ENCODE measurements around the gene NR2F1.
A peak's percentile ranks its signal among the peaks of the same experiment; 100 is the strongest.

NR2F1 gene

DNA sequence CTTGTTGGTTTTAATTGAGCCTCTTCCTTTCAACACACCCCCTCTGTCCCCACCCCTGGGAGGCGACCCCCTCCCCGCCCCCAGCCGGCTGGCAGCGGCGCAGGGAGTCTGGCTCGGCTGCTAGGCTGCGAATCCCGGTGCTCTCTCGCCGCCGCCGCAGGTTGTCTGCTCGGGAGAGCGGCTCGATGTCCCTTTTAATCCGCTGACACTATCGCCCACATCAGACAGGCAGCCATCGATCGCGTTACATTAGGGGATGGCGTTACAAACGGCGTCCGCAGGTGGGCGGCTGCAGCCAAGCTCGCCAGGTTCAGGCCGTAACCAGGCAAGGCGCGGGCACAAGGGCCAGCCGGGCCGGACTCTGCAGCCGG, 3.3 kb upstream of the NR2F1 start:
- peak overlapping the region; percentile 97 for H3K27ac ChIP-seq (ENCODE audit: extremely low read depth, low read depth, low read length)
- peak overlapping the region; percentile 78 for H3K4me3 ChIP-seq (ENCODE audit: low read depth, low read length)
- TF ChIP-seq EGR2 (tag by site-specific recombination; IDR thresholded peaks at IDR 0.05; ENCODE audit: low read depth) (peak; percentile 68), RBAK (tag by site-specific recombination; IDR thresholded peaks at IDR 0.05) (no peak), SCRT2 (tag by site-specific recombination; IDR thresholded peaks at IDR 0.05) (peak; percentile 49; the same call in 1 of the 2 replicates), ZNF610 (tag by site-specific recombination; IDR thresholded peaks at IDR 0.05; ENCODE audit: borderline replicate concordance) (peak; percentile 42; the same call in 1 of the 2 replicates), ZNF280C (tag by site-specific recombination; IDR thresholded peaks at IDR 0.05) (no peak), ZBTB7A (tag by site-specific recombination; IDR thresholded peaks at IDR 0.05; ENCODE audit: low read depth) (0 out of 2 replicates have a peak, but pooled peaks have one; percentile 32), ZNF274 (IDR thresholded peaks at IDR 0.05; ENCODE audit: low read length) (no peak), ZNF274 (tag by site-specific recombination; IDR thresholded peaks at IDR 0.05; ENCODE audit: borderline replicate concordance) (no peak), ZIC2 (tag by site-specific recombination; IDR thresholded peaks at IDR 0.05) (peak; percentile 31; the same call in 1 of the 2 replicates), FEZF1 (tag by site-specific recombination; IDR thresholded peaks at IDR 0.05) (0 out of 2 replicates have a peak, but pooled peaks have one; percentile 6), ZNF692 (tag by site-specific recombination; IDR thresholded peaks at IDR 0.05) (peak; percentile 57), ZFP37 (tag by site-specific recombination; IDR thresholded peaks at IDR 0.05) (peak; percentile 69; the same call in 1 of the 2 replicates), GLI4 (tag by site-specific recombination; IDR thresholded peaks at IDR 0.05) (no peak), SP7 (tag by site-specific recombination; IDR thresholded peaks at IDR 0.05) (0 out of 2 replicates have a peak, but pooled peaks have one; percentile 57), MYNN (tag by site-specific recombination; IDR thresholded peaks at IDR 0.05; ENCODE audit: borderline replicate concordance) (0 out of 2 replicates have a peak, but pooled peaks have one; percentile 43), INSM2 (tag by site-specific recombination; IDR thresholded peaks at IDR 0.05) (0 out of 2 replicates have a peak, but pooled peaks have one; percentile 47), GLIS2 (tag by site-specific recombination; IDR thresholded peaks at IDR 0.05) (0 out of 2 replicates have a peak, but pooled peaks have one; percentile 30), ZSCAN4 (tag by site-specific recombination; IDR thresholded peaks at IDR 0.05) (peak; percentile 11; the same call in 1 of the 2 replicates), ZFHX2 (tag by site-specific recombination; conservative IDR thresholded peaks at IDR 0.05) (peak; percentile 91), CTCF (tag by site-specific recombination; IDR thresholded peaks at IDR 0.05) (peak; percentile 65)

More for the DNA sequence above, 3.3 kb upstream of the NR2F1 start:
- Histone ChIP-seq H3K4me1 (ENCODE audit: control insufficient read depth, insufficient read depth, low read length) (peaks cover 7% of the 10 kb centered on the region; the same call in 1 of the 2 replicates), H3K9me3 (ENCODE audit: control insufficient read depth, insufficient read depth, low read depth, low read length) (no peaks in the 10 kb centered on the region), H3K36me3 (ENCODE audit: control insufficient read depth in 2 of 2, insufficient read depth in 1 of 2, low read length in 2 of 2) (no peaks in the 10 kb centered on the region)
- ChIA-PET CTCF (interaction anchor here (0.6 kb wide), 1 partner anchor 387 kb away, joined by 3 read pairs; no protein-coding TSS in a partner anchor), POLR2A (no interaction called here)
